Measurements from ENCODE around the gene TPM1. TPM values are rescaled to one million over a fixed set of nuclear protein-coding genes. Genes with fewer than 3 reads are reported as not detected.

Gene TPM1
- total RNA-seq, 1 experiment from 2014 or later: 748 TPM

DNA sequence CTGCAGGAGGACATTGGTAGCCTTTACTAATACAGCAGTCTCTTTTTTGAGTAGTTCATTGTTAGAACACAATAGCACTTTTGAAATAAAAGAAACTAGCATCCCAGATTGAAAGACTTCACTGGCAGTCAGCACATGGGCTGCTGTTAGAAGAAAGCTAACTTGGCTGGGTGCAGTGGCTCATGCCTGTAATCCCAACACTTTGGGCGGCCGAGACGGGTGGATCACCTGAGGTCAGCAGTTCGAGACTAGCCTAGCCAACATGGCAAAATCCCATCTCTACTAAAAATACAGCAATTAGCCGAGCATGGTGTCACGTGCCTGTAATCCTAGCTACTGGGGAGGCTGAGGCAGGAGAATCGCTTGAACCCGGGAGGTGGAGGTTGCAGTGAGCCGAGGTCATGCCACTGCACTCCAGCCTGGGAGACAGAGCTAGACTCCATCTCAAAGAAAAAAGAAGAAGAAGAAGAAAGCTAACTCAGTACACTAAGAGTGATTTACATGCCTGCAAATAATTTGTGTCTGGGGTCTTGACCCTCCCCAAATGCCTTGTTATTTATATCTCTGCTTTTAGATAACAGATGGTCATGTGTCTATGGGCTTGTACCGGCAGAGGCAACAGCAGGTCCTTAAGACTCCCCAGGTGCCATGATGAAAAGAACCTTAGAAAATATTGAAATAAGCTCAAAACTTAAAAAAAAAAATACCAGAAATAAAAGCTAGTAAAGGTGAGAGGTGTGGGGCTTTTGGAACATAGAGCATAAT is 9.7 kb downstream of the TPM1 start:
- H3K23me2 ChIP-seq (ENCODE audit: insufficient read length, low read depth, low read length, poor library complexity, severe bottlenecking): peaks cover 7% of the 10 kb centered on the region
- no peak for DNase-seq
- H4K20me1 ChIP-seq (ENCODE audit: control insufficient read depth, insufficient read depth, insufficient read length): no peaks in the 10 kb centered on the region
- H4K5ac ChIP-seq (ENCODE audit: insufficient read length, low read depth, low read length): no peak overlapping the region
- no peak overlapping the region for H3T11ph ChIP-seq (ENCODE audit: low read length)
- TF ChIP-seq, protein P1, sequence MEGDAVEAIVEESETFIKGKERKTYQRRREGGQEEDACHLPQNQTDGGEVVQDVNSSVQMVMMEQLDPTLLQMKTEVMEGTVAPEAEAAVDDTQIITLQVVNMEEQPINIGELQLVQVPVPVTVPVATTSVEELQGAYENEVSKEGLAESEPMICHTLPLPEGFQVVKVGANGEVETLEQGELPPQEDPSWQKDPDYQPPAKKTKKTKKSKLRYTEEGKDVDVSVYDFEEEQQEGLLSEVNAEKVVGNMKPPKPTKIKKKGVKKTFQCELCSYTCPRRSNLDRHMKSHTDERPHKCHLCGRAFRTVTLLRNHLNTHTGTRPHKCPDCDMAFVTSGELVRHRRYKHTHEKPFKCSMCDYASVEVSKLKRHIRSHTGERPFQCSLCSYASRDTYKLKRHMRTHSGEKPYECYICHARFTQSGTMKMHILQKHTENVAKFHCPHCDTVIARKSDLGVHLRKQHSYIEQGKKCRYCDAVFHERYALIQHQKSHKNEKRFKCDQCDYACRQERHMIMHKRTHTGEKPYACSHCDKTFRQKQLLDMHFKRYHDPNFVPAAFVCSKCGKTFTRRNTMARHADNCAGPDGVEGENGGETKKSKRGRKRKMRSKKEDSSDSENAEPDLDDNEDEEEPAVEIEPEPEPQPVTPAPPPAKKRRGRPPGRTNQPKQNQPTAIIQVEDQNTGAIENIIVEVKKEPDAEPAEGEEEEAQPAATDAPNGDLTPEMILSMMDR (conservative IDR thresholded peaks at IDR 0.05): no peak
- no peak overlapping the region for H3K14ac ChIP-seq (ENCODE audit: insufficient read depth, low read length)
- H2BK12ac ChIP-seq (ENCODE audit: insufficient read length, low read depth, low read length): no peak overlapping the region
- no peaks in the 10 kb centered on the region for H3K27me3 ChIP-seq (ENCODE audit: insufficient read depth, low read length)
- H2BK20ac ChIP-seq (ENCODE audit: low read depth, low read length, poor library complexity, severe bottlenecking): no peak overlapping the region
- peaks cover 56 to 61% of the 10 kb centered on the region in 2 experiments for H3K4me1 Mint-ChIP-seq
- no peak overlapping the region for H3K56ac ChIP-seq (ENCODE audit: insufficient read length, low read depth, low read length)
- no peaks in the 10 kb centered on the region for H3K9me3 ChIP-seq (ENCODE audit: control insufficient read depth, low read depth, low read length)
- H3K4ac ChIP-seq (ENCODE audit: low read depth, low read length): no peak overlapping the region
- no peak overlapping the region for H2BK5ac ChIP-seq (ENCODE audit: insufficient read length, low read length)
- WGBS (ENCODE audit: extremely low coverage, insufficient read length, low lambda C conversion rate): no CpG with 5 or more reads among the region's 10 CpGs
- peaks cover 14 to 89% (median 75%) of the 10 kb centered on the region in 3 experiments for H3K36me3 Mint-ChIP-seq (ENCODE audit: insufficient read depth in 1 of 3, low read depth in 3 of 3)
- H3K79me1 ChIP-seq (ENCODE audit: insufficient read depth, low read depth, low read length, poor library complexity, severe bottlenecking): no peaks in the 10 kb centered on the region
- no peak overlapping the region for H3K23ac ChIP-seq (ENCODE audit: insufficient read length, low read depth, low read length)
- H2AFZ ChIP-seq (ENCODE audit: low read length): no peak overlapping the region
- H3K79me2 ChIP-seq (ENCODE audit: insufficient read depth, low read length): peaks cover 6% of the 10 kb centered on the region; the same call in 1 of the 2 replicates
- peaks cover 1% of the 10 kb centered on the region; the same call in 1 of the 2 replicates for H3K4me1 ChIP-seq (ENCODE audit: insufficient read depth, low read length)
- no peak overlapping the region for H2BK120ac ChIP-seq (ENCODE audit: low read depth, low read length, poor library complexity, severe bottlenecking)
- no peak overlapping the region for H2BK15ac ChIP-seq (ENCODE audit: low read depth, low read length)
- H3K27ac Mint-ChIP-seq: peak overlapping the region; percentile 29 to 95 (median 87); a peak in 5 of 7 replicates
- no peak overlapping the region for H4K91ac ChIP-seq (ENCODE audit: insufficient read length, low read depth, low read length)
- no peak overlapping the region for H3K4me2 ChIP-seq (ENCODE audit: insufficient read depth, insufficient read length, low read length)
- H3K9me3 Mint-ChIP-seq: no peaks in the 10 kb centered on the region
- H3K18ac ChIP-seq (ENCODE audit: insufficient read length, low read depth, low read length): no peak overlapping the region
- H3K27me3 Mint-ChIP-seq (ENCODE audit: low read depth): 0 out of 2 replicates have a peak, but pooled peaks cover 1% of the 10 kb centered on the region
- no peak overlapping the region for H3K9ac ChIP-seq (ENCODE audit: extremely low read depth, insufficient read length, low read length)
- no peak overlapping the region for H3K4me3 Mint-ChIP-seq
- H2AK5ac ChIP-seq (ENCODE audit: insufficient read length, low read length): no peak overlapping the region
- no peak overlapping the region for H3K27ac ChIP-seq (ENCODE audit: insufficient read length, low read depth, low read length)
- H4K8ac ChIP-seq (replicated peaks; ENCODE audit: insufficient read length, low read depth, low read length): no peak overlapping the region

Data from H9 (cell line).